ENCODE results near the gene DHRS2. TPM values are rescaled to one million over a fixed set of nuclear protein-coding genes. Genes with fewer than 3 reads are reported as not detected.
A peak's percentile ranks its signal among the peaks of the same experiment; 100 is the strongest.

Gene DHRS2
- total RNA-seq, 1 experiment from 2014 or later: 5.9 TPM

- no peak for DNase-seq (ENCODE audit: low read depth)
Observed at GRCh38 chr14:23612802-23613201, 23.4 kb upstream of the DHRS2 start.

DNA sequence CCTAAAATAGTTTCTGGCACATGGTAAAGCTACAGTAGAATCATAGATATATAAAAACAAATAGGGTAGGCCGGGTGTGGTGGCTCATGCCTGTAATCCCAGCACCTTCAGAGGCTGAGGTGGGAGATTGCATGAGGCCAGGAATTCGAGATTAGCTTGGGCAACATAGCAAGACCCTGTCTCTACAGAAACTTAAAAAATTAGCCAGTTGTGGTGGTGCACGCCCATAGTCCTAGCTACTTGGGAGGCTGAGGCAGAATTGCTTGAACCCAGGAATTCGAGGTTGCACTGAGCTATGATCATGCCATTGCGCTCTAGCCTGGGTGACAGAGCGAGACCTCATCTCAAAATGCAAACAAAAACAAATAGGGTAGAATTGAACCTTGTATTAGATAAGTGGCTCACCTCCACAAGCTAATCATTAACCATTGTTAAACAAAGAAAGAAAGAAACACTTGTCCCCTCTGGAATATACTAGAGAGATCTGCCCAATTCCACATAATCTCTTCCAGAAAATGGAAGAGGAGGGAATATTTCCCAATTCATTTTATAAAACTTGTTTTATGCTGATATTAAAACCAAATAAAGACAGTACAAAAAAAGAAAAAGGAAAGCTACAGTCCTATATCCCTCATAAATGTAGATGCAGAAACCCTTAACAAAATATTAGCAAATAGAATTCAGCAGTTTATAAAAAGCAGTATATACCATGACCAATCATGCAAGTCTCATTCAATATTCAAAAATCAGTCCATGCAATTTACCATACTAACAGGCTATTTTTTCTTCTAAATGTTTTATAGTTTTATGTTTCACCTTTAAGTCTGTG lies 22.7 kb upstream of the DHRS2 start:
- no peak for DNase-seq (ENCODE audit: low read depth)

DNA sequence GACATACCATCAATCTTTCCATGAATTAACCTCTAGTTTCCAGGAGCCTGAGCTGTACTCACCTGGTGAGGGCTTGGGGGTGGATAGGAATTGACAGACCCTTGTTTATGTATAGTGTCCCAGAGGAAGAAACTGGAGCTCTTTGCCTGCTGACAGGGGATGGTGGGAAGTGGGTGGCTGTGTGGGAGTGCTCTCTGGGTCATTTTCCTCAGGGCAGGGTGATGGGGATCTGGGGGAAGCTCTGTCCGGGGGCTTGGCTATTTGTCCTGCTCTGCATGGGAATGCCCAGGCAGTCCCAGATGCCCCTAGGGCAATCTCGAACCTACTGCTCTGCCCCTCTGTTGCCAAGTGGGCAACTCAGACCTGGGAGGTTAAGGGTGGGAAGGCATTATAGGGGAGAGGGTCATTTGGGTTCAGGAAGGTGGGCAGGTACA lies 21.8 kb upstream of the DHRS2 start:
- DNase-seq (ENCODE audit: low read depth): no peak

- DNase-seq (ENCODE audit: low read depth): no peak
Observed at GRCh38 chr14:23615856-23616255, 20.3 kb upstream of the DHRS2 start.

GRCh38 chr14:23617539-23617938 lies 18.6 kb upstream of the DHRS2 start:
- DNase-seq (ENCODE audit: low read depth): no peak

- DNase-seq (ENCODE audit: low read depth): no peak
Observed at GRCh38 chr14:23618415-23618988, 17.7 kb upstream of the DHRS2 start.

- DNase-seq (ENCODE audit: low read depth): no peak
Observed at GRCh38 chr14:23620177-23620702, 15.9 kb upstream of the DHRS2 start.

DNA sequence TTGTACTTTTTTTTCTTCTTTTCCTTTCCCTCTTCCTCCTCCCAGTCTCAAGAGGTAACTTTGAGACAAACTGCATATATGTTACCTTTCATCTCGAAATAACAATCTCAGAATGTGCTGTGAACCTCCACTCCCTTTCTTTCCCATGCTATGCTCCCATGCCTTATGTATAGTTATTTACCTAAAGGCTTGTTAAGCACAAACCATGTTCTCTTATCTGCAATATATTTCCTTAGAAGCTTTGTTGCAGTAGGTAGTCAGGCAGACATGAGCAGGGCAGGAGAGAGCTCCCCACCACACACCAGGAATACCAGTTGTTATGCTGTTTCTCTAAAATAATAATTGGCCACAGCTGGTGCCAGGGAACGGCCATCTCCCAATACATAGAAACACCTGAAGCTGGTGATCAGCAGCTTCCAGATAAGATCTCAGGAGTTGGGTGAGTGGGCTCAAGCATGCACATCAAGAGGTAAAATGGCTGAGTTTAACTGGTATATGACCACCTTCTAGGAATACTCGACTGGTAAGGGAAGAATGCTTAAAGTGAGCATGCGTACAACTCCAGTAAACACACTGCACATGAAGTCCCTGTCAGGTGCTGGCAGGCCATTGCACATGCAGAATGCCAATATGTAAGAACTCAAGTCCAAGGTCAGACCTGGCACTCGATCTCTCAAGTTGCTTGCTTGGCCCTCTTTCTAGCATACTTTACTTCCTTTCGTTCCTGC lies 14.8 kb upstream of the DHRS2 start:
- no peak for DNase-seq (ENCODE audit: low read depth)

DNA sequence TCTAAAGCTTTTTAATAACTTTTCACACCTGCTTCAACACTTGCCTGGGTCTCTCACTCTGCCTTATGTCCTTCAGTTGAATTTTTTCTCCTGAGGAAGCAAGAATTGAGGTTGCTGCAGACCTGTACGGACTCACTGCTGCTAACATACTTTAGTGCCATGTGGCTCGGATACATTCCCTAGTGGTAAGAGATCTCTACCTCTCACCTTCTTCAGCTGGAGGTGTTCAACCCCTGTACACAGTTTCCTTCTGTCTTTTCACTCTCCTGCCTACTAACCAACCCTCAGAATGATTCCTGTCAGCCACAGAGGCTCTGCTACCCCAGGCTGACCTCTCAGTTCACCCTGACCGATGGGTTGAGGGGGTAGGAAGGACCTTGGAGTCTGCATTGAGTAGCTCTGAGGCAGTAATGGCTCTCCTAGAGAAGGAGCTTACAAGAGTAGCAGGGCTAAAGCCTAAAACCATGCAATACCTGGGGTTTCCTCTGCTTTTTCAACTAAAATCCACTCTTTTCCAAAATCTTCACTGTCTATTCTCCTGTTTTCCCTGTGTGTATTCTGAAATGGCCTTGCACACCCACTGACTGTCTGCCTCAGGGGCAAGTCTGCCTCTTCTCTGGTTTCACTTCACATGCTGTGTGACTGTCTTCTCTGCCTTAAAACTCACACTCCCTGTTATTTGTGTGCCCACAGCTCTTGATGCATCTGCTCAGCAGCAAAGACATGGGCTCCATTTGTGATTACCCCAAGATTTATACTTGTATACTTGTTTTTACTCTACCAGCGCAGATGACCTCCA lies 14.0 kb upstream of the DHRS2 start:
- no peak for DNase-seq (ENCODE audit: low read depth)

GRCh38 chr14:23622990-23623389 lies 13.2 kb upstream of the DHRS2 start:
- no peak for DNase-seq (ENCODE audit: low read depth)

- DNase-seq (ENCODE audit: low read depth): no peak
Observed at GRCh38 chr14:23623962-23624361, 12.2 kb upstream of the DHRS2 start.

DNA sequence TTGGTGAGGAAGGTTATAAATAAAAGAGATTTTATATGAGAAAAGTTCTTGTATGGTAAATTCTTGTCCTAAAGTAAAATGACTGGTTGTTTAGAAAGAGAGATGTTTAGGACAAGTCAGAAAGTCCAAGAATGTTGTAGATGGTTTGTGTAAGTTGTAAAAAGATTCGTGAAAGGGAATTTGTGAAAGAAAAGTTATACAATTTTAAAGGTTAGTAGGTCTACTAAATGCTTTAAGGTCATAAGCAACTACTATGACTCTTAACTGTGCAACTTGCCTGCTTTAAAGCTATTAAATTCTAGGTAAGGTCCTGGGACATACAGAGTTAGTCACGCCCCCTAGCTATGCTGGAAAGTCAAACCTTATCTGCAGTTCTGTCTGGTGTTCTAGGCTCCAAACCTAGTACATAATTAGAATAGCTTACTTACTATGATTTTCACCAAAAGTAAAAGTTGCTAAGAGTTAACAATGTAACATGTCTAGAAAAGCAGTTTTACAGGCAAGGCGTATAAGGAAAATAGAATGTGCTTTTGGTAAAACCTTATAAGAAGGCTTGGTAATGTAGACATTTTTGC lies 11.2 kb upstream of the DHRS2 start:
- DNase-seq (ENCODE audit: low read depth): no peak

GRCh38 chr14:23626946-23627345 lies 9.2 kb upstream of the DHRS2 start:
- DNase-seq (ENCODE audit: low read depth): no peak

DNA sequence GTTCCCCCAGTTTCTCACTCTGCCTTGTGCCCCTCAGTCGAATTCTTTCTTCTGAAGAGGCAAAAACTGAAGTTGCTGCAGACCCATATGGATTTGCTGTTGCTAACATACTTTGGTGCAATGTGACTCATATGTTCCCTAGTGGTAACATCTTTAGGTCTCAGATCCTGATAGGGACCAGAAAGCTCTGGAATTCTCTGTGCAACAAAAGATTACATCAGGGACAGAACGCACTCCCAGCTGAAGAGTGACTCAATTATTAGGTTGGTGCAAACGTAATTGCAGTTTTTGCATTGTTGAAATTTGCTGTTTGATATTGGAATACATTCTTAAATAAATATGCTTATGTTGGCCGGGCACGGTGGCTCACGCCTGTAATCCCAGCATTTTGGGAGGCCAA lies 8.2 kb upstream of the DHRS2 start:
- no peak for DNase-seq (ENCODE audit: low read depth)

- no peak for DNase-seq (ENCODE audit: low read depth)
Observed at GRCh38 chr14:23629204-23629603, 7.0 kb upstream of the DHRS2 start.

- DNase-seq (ENCODE audit: low read depth): no peak
Observed at GRCh38 chr14:23629832-23630396, 6.2 kb upstream of the DHRS2 start.

DNA sequence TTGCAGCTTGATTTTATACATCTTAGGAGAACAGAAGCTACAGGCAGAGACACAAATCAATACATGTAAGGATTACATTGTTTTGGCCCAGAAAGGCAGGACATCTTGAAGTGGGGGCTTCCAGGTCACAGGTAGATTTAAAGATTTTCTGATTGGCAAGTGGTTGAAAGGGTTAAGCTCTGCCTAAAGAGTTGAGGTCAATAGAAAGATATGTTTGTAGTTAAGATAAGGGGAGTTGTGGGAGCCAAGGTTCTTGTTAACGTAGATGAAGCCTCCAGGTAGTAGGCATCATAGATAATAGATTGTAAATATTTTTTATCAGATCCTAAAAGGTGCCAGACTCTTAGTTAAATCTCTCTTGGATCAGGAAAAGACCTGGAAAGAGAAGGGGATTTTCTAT lies 5.5 kb upstream of the DHRS2 start:
- DNase-seq (ENCODE audit: low read depth): no peak

DNA sequence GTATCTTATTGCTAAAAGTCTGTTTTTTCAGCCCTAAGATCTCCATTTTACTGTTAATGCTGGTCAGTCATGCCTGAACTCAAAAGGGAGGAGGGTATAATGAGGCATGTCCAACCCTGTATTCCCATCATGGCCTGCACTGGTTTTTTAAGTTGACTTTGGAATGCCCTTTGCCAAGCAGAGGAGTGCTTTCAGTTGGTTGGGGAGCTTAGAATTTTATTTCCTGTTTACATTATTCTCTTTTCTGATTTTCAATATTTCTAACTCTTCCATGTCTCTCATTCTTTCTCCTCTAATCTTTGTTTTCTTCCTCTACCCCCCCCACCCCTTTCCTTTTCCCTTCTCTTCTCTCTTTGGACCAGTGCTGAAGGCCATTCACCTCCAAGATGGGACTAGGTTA lies 4.9 kb upstream of the DHRS2 start:
- no peak for DNase-seq (ENCODE audit: low read depth)

- DNase-seq (ENCODE audit: low read depth): peak; percentile 80
Observed at GRCh38 chr14:23631702-23632460, 4.3 kb upstream of the DHRS2 start.

- no peak for DNase-seq (ENCODE audit: low read depth)
Observed at GRCh38 chr14:23632461-23633159, 3.6 kb upstream of the DHRS2 start.
